Measurements from ENCODE around the gene PSG7. TPM values are rescaled to one million over a fixed set of nuclear protein-coding genes. Genes with fewer than 3 reads are reported as not detected.
"Not testable (repeated sequence)": the region's sequence is repeated elsewhere in the genome, so short reads cannot be mapped to it uniquely, and the experiment has no call there.

The PSG7 gene
- total RNA-seq, 1 donor from 2014 or later, result not detected

DNA sequence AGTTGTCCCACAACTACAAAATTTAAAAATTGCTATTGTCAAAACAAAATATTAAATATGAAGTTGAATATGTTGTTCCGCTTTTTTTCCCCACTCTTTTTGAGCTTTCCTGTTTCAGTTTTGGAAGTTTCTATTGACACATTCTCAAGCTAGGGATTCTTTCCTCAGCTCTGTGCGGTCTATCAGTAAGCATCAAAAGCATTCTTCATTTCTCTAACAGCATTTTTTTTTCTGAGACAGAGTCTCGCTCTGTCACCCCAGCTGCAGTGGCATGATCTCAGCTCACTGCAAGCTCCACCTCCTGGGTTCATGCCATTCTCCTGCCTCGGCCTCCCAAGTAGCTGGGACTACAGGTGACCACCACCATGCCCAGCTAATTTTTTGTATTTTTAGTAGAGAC lies 24.1 kb downstream of the PSG7 start:
- DNase-seq (ENCODE audit: low spot score); H3K27me3 Mint-ChIP-seq (ENCODE audit: unreplicated experiment); H3K36me3 Mint-ChIP-seq (ENCODE audit: low read depth, unreplicated experiment); H3K4me1 Mint-ChIP-seq (ENCODE audit: unreplicated experiment); H3K4me3 Mint-ChIP-seq (ENCODE audit: unreplicated experiment); H3K27ac Mint-ChIP-seq (ENCODE audit: unreplicated experiment); H3K9me3 Mint-ChIP-seq (ENCODE audit: unreplicated experiment): not testable (repeated sequence)

DNA sequence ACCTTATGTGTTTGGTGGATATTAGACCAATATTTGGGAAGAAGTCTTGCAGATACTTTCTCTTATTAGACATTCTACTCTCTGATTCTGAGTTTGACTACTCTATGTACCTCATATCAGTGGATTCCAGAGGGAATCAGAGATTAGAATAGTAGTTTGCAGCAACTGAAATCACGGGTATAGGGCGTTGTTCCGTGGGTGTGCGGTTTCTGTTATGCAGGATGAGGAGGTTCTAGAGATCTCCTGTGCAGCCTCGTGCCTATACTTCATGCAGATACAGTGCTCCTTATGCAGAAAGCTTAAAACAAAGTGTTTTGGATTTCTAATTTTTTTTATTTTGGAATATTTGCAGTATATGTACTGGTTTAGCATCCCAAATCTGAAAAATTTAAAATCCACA lies 25.3 kb downstream of the PSG7 start:
- not testable (repeated sequence) for H3K4me3 Mint-ChIP-seq (ENCODE audit: unreplicated experiment); DNase-seq (ENCODE audit: low spot score); H3K9me3 Mint-ChIP-seq (ENCODE audit: unreplicated experiment); H3K36me3 Mint-ChIP-seq (ENCODE audit: low read depth, unreplicated experiment); H3K27me3 Mint-ChIP-seq (ENCODE audit: unreplicated experiment); H3K4me1 Mint-ChIP-seq (ENCODE audit: unreplicated experiment); H3K27ac Mint-ChIP-seq (ENCODE audit: unreplicated experiment)

DNA sequence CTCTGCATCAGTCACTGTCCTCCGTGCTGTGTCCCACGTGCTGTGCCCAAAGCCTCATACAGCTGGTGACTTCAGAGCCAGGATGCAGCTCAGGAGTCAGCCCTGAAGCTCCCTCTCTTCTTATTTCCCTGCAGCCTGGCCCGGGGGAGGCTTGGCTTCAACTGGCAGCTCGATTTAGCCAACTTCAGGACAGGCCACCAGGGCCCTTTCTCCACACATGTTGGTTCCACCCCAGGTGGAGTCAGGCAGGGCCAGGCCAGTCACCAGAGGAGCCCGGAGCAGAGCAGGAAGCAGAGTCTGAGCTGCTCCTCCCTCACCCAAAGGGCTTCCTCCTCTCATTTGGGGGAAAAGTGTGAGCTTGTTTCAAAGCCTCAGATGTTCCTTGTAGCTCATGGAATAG lies 30.8 kb downstream of the PSG7 start:
- not testable (repeated sequence) for H3K4me1 Mint-ChIP-seq (ENCODE audit: unreplicated experiment); H3K27me3 Mint-ChIP-seq (ENCODE audit: unreplicated experiment); H3K36me3 Mint-ChIP-seq (ENCODE audit: low read depth, unreplicated experiment); H3K27ac Mint-ChIP-seq (ENCODE audit: unreplicated experiment); DNase-seq (ENCODE audit: low spot score); H3K9me3 Mint-ChIP-seq (ENCODE audit: unreplicated experiment); H3K4me3 Mint-ChIP-seq (ENCODE audit: unreplicated experiment)

DNA sequence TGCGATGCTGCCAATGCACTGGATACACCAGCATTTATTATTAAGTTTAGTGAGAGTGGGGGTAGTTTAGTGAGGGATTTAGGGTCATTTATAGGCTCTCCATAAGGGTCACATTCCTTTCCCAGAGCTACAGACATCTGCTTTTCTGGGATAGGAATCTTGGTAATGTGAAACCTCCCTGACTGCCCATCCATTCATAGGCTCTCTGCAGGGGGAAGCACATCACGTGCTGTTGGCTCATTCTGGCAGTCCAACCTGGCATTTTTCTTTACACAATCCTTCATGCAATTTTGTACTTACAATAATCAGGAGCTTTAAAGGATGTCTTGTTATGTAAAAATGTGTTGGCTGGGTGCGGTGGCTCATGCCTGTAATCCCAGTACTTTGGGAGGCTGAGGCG lies 36.4 kb downstream of the PSG7 start:
- not testable (repeated sequence) for H3K4me3 Mint-ChIP-seq (ENCODE audit: unreplicated experiment); DNase-seq (ENCODE audit: low spot score); H3K27ac Mint-ChIP-seq (ENCODE audit: unreplicated experiment); H3K36me3 Mint-ChIP-seq (ENCODE audit: low read depth, unreplicated experiment); H3K9me3 Mint-ChIP-seq (ENCODE audit: unreplicated experiment); H3K4me1 Mint-ChIP-seq (ENCODE audit: unreplicated experiment); H3K27me3 Mint-ChIP-seq (ENCODE audit: unreplicated experiment)

DNA sequence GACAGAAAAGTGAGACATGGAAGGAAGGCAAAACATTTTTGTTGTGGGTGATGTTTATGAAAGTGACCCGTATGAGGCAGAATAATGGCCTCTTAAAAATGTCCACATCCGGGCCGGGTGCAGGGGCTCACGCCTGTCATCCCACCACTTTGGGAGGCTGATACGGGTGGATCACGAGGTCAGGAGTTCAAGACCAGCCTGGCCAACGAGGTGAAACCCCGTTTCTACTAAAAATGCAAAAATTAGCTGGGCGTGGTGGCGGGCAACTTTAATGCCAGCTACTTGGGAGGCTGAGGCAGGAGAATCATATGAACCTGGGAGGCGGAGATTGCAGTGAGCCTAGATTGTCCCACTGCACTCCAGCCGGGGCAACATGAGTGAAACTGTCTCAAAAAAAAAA lies 37.3 kb downstream of the PSG7 start:
- H3K4me3 Mint-ChIP-seq (ENCODE audit: unreplicated experiment); DNase-seq (ENCODE audit: low spot score); H3K36me3 Mint-ChIP-seq (ENCODE audit: low read depth, unreplicated experiment); H3K27ac Mint-ChIP-seq (ENCODE audit: unreplicated experiment); H3K4me1 Mint-ChIP-seq (ENCODE audit: unreplicated experiment); H3K9me3 Mint-ChIP-seq (ENCODE audit: unreplicated experiment); H3K27me3 Mint-ChIP-seq (ENCODE audit: unreplicated experiment): not testable (repeated sequence)

DNA sequence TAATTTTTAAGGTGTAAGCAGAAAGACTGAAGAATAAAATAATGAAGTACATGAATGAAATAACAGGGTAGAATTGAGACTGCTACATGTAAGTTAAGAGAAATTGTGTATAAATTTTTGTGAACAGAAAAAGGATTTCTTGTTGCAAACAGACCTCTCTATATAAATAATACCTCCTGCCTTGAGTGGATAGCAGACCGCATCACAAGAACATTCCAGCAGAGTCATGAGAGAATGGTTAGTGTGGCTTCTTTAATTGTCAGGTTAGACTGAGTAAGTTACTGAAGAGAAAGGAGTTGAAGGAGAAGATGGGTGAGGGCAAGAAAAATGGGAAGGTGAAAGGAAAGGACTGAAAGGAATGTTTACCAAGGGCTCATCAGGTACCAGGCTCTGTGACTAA lies 37.9 kb downstream of the PSG7 start:
- H3K27ac Mint-ChIP-seq (ENCODE audit: unreplicated experiment); H3K36me3 Mint-ChIP-seq (ENCODE audit: low read depth, unreplicated experiment); H3K9me3 Mint-ChIP-seq (ENCODE audit: unreplicated experiment); H3K4me3 Mint-ChIP-seq (ENCODE audit: unreplicated experiment); H3K4me1 Mint-ChIP-seq (ENCODE audit: unreplicated experiment); H3K27me3 Mint-ChIP-seq (ENCODE audit: unreplicated experiment); DNase-seq (ENCODE audit: low spot score): not testable (repeated sequence)

DNA sequence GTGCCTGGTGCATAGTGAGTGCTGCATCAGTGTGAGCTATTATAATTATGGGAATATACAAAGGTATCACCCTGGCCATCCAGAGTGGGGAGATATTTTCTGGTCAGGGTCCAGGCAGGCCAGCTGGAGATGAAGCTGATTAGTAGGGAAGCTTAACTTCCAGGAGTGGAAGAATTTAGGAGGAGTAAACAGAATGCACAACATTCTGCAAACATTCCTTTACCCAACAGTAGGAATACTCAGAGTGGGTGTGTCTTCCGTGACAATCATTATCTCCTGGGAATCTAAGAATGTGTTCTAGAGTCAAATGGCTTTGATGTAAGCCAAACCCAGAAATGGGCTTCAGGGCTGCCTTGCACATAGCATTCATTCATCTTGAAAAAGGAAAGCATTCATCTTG lies 38.4 kb downstream of the PSG7 start:
- H3K9me3 Mint-ChIP-seq (ENCODE audit: unreplicated experiment); H3K27ac Mint-ChIP-seq (ENCODE audit: unreplicated experiment); H3K4me1 Mint-ChIP-seq (ENCODE audit: unreplicated experiment); H3K4me3 Mint-ChIP-seq (ENCODE audit: unreplicated experiment); DNase-seq (ENCODE audit: low spot score); H3K27me3 Mint-ChIP-seq (ENCODE audit: unreplicated experiment); H3K36me3 Mint-ChIP-seq (ENCODE audit: low read depth, unreplicated experiment): not testable (repeated sequence)

DNA sequence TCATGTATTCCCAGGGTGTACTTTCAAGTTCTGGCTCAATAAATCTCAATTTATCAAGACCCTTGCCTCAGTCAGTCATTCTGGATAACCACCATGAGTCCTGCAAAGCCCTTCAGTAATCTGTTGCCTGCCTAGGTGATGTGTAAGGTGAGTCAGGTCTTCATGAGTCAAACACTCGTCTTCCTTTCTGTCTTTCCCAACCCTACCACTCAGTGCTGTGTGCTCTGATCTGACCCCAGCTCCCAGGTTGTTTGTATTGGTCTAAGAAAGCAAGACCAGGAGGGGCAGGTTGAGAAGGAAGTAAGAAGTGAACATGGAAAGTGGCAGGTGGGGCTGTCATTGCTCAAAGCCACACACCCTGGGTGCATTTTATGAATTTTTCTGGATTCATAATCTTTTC lies 39.3 kb downstream of the PSG7 start:
- H3K4me1 Mint-ChIP-seq (ENCODE audit: unreplicated experiment); H3K9me3 Mint-ChIP-seq (ENCODE audit: unreplicated experiment); DNase-seq (ENCODE audit: low spot score); H3K27me3 Mint-ChIP-seq (ENCODE audit: unreplicated experiment); H3K36me3 Mint-ChIP-seq (ENCODE audit: low read depth, unreplicated experiment); H3K4me3 Mint-ChIP-seq (ENCODE audit: unreplicated experiment); H3K27ac Mint-ChIP-seq (ENCODE audit: unreplicated experiment): not testable (repeated sequence)

DNA sequence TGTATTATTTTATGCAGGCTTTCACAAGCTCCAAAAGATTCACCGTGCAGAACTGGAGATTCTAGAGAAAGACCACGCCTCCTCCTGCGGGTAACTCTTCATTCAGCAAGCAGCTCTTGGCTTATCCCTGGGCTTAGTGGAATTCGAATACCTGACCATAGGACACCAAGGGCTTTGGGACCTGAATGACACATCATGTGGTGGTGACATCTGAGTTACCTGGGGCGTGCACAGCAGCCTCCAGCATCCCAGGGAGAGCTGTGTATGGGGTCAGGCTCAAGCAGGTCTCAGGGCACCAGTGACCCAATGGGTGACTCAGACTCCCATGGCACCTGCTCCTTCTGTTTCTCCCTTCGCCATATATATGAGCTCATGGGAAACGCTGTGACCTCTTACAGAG lies 46.6 kb downstream of the PSG7 start:
- H3K9me3 Mint-ChIP-seq (ENCODE audit: unreplicated experiment); H3K36me3 Mint-ChIP-seq (ENCODE audit: low read depth, unreplicated experiment); H3K4me1 Mint-ChIP-seq (ENCODE audit: unreplicated experiment); H3K4me3 Mint-ChIP-seq (ENCODE audit: unreplicated experiment); DNase-seq (ENCODE audit: low spot score); H3K27ac Mint-ChIP-seq (ENCODE audit: unreplicated experiment); H3K27me3 Mint-ChIP-seq (ENCODE audit: unreplicated experiment): not testable (repeated sequence)

DNA sequence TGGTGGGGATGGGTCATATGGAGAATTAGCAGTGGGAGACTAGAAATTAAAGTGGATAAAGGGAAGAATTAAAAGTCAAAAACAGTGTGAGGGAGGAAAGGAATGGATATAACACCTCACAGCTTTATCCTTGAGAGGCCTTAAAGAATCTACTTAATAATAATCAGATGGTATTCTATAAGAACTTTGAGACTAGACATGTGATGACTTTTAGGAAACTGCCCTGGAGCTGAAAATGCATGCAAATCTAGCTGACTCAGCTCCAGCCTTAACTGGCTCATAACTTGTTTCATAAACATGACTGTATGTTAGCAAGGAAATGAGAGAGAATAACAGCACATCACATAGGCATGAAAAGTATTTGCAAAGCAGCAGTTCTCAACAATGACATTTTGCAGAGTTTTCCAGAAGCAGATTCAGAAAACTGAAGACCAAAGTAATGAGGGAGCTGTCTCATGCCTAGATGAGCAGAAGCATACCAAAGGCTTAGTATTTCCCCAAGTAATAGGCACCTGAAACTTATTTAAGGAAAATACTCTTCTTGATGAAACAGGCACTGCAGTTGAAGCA lies 49.0 kb downstream of the PSG7 start:
- H3K4me1 Mint-ChIP-seq (ENCODE audit: unreplicated experiment); H3K27ac Mint-ChIP-seq (ENCODE audit: unreplicated experiment); DNase-seq (ENCODE audit: low spot score); H3K27me3 Mint-ChIP-seq (ENCODE audit: unreplicated experiment); H3K4me3 Mint-ChIP-seq (ENCODE audit: unreplicated experiment); H3K9me3 Mint-ChIP-seq (ENCODE audit: unreplicated experiment); H3K36me3 Mint-ChIP-seq (ENCODE audit: low read depth, unreplicated experiment): not testable (repeated sequence)

DNA sequence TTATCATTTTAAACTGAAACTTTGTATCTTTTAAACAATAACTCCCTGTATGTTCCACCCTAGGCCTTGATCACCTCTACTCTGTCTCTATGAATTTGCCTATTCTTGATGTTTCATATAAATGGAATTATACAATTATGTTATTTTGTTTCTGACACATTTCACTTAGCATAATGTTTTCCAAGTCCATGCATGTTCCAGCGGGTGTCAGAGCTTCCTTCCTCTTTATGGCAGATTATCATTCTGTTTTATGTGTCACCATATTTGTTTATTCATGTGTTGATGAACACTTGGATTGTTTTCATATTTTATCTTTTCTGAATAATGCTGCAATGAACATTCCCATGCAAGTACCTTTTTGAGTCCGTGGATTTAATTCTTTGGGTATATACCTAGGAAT lies 54.3 kb downstream of the PSG7 start:
- not testable (repeated sequence) for DNase-seq (ENCODE audit: low spot score); H3K4me3 Mint-ChIP-seq (ENCODE audit: unreplicated experiment); H3K36me3 Mint-ChIP-seq (ENCODE audit: low read depth, unreplicated experiment); H3K27ac Mint-ChIP-seq (ENCODE audit: unreplicated experiment); H3K4me1 Mint-ChIP-seq (ENCODE audit: unreplicated experiment); H3K27me3 Mint-ChIP-seq (ENCODE audit: unreplicated experiment); H3K9me3 Mint-ChIP-seq (ENCODE audit: unreplicated experiment)

DNA sequence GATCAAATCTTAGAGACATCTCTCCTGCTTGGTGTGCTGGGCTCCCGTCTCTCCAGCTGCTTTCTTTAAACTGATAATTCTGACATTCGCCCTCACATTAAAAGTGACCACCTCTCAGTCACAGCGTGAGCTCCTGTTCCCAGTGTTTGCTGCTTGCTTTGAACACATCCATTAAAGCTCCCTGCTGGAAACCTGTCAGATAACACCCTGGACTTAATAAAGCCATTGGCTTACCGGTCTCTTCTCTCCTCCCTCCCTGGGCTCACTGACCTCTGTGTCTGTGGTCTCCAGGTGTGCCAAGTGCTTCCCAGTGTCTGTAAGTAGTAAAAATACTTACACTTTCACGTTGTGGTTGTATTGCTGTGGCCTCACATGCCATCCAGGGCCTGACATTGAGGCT lies 55.0 kb downstream of the PSG7 start:
- H3K36me3 Mint-ChIP-seq (ENCODE audit: low read depth, unreplicated experiment); H3K9me3 Mint-ChIP-seq (ENCODE audit: unreplicated experiment); H3K27me3 Mint-ChIP-seq (ENCODE audit: unreplicated experiment); H3K27ac Mint-ChIP-seq (ENCODE audit: unreplicated experiment); H3K4me3 Mint-ChIP-seq (ENCODE audit: unreplicated experiment); DNase-seq (ENCODE audit: low spot score); H3K4me1 Mint-ChIP-seq (ENCODE audit: unreplicated experiment): not testable (repeated sequence)

Measured in endothelial cell (in vitro differentiated cells).